Occipital lobe (tissue), 2 donors: Measurements from ENCODE around the gene DBNL. TPM values are rescaled to one million over a fixed set of nuclear protein-coding genes. Genes with fewer than 3 reads are reported as not detected.

ENCODE experiments used
- DNase-seq: peaks from one replicate; lab custom pipeline; 2025; lab: John Stamatoyannopoulos, UW
- total RNA-seq: library from RNA; depleted of rRNA; stranded (reverse); fragments of >200 nt; gene quantifications from one replicate; pipeline ENCODE4 v1.2.3, GENCODE V29; 2014

DBNL gene
- total RNA-seq, 1 donor from 2014 or later, result 52.3 TPM

DNA sequence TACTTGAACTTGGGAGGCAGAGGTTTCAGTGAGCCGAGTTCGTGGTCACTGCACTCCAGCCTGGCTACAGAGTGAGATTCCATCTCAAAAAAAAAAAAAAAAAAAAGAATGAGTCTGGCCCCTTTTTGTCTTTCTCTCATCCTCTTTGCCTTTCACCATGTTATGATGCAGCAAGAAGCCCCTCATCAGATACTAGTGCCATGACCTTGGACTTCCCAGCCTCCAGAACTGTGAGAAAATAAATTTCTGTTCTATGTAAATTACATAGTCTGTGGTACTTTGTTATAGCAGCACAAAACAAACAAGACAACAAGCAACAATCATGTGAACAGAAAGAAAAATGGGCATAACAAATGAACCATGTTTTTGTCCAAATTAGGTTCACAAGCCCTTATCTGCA, 2.3 kb upstream of the DBNL start:
- DNase-seq, result no peak

DNA sequence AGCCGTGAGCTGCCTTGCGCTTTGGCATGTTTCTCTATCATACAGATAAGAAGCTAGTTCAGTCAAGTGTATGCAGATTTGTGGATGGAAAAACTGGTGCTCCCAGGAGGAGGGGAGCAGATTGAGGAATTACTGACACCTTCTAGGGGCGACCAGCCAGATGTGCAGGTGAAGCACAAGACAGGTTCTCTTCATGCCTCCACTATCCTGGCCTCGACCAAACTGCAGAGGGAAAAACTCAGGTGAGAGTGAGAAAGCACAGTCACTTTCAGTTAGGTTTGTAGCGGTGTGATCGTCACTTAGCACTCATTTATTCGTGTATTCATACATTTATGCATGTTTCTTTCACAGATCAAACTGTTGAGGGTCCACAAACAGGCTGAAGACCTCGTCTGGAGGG, 600 bp upstream of the DBNL start:
- DNase-seq, result no peak

DNA sequence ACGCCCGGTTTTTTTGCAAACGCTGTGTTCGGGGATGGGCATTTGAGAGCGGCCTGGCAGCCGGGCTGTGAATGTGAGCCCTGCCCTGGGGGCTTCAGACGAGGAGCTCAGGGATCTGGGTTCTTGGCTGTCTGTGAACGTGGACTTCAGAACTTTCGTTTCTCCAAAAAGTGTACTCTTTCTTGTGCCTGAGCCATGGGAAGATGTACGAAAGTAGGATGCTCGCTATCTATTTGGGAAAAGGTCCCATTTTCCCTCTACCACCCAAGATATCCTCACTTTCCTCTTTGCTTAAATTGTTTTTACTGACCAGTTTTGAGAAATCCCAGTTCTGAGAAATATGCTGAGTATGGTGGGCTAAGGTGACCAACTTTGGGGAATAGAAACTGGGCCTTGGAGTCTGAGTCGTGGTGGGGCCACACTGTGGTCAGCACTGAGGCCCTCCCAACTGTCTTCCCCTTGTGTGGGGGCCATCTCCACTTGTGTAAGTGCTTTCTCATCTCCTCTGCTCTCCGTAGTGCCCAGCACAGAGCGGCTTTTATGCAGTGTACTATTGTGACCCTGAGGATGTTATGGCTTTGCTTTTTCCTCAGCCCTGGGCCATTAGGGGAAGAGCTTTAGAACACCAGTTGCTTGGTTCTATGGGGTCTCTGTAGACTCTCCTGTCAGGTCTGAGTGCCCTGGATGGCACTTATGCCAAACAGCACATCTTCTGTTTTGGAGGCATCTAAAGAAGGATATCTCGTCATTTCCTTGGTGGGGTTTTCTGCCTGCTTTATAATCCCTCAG, 918 bp downstream of the DBNL start:
- DNase-seq, result no peak

DNA sequence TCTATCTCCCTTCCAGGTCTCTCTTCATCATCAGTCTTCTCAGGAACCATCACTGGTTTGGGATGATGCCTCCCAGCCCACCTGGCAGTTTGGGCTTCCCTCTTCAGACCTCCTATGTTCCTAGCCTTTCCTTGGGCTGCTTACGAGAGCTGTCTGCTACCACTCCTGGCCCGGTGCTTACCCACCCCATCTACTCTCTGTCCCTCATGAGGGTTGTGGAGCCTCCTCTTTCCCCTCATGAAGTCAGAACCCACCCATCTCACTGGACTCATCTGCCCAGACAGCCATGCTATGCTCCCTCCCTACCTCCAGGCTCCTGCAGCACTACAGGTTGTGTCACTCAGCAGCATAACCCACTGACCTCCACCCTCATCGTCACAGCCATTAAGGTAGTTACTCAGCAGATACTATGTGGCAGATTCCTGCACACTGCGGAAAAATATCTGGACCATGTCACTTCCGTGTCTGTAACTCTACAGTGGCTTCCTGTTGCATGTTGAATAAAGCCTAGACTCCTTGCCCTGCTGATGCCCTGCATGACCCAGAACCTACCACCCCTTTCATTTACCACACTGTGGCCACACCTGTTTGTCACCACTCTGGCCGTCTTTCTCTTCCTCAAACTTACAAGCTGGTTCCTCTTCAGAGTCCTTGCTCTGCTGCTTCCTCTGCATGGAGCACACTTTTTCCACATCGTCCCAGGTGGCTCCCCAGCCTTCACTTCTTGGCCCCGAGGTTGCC, 2.0 kb downstream of the DBNL start:
- DNase-seq, result no peak

DNA sequence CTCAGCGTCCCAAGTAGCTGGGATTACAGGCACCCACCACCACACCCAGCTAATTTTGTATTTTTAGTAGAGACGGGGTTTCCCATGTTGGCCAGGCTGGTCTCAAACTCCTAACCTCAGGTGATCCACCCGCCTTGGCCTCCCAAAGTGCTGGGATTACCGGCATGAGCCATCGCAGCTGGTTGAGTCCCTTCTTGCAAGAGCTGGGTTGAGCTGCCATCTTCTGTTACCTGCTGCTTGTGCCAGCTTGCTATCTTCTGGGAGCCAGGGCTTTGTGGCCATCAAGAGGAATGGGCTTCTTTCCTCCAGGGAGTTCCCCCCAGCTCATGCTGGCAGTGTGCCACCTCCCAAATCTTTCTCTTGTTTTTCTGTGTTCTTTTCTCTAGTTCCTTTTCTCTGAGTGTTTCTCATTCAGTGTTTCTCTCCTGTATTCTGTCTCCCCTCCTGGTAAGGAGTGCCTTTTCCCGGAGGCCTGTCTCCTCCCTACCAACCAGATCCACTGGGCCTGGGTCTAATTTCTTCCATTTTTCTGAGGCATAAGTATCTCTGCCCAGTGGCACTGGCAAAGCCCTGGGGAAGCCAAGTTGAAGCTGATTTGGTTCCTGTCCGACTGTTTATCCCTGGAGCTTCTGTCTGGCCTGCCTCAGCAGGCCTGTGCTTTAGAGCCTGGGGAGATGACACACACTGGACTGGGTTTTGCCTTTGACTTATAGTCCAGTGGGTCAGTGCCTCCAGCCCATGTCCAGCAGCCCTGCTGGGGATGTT, 3.7 kb downstream of the DBNL start:
- no peak for DNase-seq

DNA sequence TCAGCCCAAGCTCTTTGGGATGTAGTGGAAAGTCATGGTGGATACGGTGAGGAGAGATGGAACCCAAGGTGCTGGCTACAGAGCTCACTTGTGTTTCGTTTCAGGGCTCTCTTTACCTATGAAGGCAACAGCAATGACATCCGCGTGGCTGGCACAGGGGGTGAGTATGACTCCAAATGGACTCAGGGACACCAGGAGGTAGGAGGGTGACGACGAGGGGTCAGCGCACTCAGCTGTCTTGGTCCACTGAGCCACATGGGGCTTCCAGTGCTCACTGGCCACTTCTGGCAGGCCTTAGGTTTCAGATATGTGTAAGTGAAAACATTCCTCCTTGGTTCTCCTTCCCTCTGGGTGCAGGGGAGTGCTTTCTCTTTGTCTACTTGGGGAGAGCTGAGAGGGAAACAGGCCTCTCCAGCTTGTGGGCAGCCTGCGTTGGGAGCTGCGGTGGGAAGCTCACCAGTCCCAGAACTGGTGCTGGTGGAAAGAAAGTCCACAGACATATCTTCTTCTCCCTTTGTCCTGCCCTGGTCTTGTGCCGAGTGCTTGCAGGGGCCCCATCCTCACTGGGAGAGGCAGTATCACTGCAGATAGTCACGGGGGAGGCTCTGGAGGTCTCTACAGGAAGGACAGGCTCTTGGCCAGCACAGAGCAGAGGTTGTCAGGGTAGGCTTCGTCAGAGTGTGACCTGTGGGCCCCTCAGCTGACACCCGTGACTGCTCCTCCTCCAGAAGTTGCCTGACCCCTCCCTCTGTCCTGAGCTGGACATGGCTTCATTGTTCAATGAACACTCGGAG, 5.8 kb downstream of the DBNL start:
- DNase-seq, result no peak

DNA sequence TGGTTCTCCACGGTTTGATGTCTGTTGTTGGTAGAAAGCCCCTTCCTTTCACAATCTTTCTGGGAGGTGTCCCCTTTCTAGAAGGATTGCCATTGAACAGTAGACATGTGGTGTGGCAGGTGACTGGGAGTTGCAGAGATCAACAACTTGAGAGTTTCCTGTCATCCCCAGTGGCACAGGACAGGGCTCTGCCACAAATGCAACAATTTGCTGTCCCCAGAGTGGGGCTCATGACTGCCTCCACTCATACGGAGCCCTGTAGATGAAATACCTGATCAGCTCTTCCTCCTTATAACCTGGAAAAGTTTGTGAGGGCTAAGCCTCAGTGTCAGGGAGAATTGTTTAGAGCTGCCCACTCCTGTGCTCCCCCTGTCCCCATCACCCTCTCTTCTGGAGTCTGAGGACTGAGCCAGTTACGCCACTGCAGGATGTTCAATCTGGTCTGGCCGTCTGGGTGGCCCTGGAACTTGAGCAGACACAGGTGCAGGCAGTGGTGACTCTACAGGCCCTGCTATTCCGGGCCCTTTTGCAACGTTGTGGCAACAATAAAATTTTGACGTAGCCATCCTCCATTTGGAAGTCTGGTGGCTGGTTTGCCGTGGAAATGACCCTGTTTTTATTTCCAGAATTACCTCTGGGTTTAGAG, 6.5 kb downstream of the DBNL start:
- DNase-seq, result no peak

DNA sequence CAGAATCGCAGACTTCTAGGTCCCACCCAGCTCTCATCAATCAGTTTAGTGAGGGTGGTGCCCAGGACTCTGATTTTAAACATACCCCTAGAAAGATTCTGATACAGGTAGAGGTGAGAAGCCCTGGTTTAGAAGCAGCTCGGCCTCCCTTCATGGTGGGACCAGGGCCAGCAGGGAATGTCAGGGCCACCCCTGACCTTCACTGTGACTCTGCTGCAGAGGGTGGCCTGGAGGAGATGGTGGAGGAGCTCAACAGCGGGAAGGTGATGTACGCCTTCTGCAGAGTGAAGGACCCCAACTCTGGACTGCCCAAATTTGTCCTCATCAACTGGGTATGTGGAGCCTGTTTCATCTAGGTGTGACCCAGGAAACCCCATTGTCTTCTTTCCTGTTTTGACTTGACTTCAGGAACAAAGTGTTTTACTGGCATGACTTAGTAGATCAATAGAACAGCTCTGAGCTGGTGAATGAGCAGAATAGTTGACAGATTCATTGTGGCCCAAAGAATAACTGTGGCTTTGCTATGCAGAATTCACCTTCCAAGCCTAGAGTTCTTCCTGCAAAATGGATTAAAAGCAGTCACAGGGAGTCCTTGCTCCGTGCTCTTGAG, 7.2 kb downstream of the DBNL start:
- DNase-seq, result no peak

DNA sequence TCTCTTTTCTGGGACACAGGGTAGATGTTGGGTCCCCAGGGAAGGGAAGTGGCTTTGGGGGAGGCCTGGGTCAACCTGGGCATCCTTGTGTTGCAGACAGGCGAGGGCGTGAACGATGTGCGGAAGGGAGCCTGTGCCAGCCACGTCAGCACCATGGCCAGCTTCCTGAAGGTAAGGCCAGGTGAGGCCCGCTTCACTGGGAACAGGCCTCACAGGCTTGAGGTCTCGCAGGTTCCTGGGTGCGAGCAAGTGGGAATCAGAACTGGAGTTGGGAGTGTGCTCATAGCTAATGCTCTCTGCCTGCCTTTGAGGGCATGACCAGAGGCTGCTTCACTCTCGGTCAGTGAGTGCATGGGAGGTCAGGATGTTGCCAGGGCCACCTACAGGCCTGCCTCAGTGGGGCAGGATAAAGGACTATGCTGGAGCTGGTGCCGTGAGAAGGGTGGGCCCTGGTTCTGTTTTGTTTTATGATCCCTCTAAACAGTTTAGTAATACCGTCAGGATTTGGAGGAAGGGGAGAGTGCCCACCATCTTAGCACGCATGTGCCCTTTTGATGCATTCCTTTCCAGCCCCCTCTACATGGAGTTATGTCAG, 8.4 kb downstream of the DBNL start:
- DNase-seq, result no peak

DNA sequence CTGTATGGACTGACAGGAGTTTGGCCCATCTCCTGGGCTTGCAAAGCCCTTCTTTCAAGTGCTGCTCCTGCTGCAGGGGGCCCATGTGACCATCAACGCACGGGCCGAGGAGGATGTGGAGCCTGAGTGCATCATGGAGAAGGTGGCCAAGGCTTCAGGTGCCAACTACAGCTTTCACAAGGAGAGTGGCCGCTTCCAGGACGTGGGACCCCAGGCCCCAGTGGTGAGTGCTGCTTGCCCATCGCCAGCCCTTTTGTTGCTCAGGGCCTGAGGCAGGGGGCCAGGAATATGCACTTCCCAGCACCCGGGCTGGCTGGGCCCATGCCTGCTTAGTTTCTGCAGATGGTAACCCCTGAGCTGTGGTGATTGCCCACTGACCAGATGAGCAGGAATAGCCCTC, 12.2 kb downstream of the DBNL start:
- DNase-seq, result no peak

DNA sequence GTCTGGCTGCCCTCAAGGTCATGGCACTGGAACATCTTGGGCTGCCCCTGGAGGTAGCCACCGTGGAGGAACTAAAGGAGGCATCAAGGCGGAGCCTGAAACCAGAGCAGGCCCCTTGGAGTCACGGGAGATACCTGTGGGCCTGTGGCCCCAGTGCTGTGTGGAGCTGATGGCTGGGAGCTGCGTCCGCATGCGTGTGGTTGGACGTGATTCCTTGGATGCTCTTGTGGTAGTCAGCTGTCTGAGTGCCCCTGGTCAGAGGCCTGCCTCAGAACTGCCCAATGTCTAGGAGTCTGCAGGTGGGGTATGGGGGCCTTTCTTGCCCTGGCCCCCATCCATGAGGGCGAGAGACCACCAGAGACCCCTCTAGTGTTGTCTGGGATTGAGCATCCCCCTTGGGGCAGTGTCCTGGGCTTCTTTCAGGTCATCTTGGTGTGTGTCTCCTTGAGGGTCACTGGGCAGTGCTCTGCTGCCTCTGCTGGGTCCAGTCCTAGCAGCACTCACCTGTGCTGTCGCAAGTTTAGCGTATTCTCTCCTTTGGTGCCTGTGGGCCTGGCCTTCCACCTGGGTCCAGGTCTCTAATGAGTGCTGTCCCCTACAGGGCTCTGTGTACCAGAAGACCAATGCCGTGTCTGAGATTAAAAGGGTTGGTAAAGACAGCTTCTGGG, 12.8 kb downstream of the DBNL start:
- DNase-seq, result no peak

DNA sequence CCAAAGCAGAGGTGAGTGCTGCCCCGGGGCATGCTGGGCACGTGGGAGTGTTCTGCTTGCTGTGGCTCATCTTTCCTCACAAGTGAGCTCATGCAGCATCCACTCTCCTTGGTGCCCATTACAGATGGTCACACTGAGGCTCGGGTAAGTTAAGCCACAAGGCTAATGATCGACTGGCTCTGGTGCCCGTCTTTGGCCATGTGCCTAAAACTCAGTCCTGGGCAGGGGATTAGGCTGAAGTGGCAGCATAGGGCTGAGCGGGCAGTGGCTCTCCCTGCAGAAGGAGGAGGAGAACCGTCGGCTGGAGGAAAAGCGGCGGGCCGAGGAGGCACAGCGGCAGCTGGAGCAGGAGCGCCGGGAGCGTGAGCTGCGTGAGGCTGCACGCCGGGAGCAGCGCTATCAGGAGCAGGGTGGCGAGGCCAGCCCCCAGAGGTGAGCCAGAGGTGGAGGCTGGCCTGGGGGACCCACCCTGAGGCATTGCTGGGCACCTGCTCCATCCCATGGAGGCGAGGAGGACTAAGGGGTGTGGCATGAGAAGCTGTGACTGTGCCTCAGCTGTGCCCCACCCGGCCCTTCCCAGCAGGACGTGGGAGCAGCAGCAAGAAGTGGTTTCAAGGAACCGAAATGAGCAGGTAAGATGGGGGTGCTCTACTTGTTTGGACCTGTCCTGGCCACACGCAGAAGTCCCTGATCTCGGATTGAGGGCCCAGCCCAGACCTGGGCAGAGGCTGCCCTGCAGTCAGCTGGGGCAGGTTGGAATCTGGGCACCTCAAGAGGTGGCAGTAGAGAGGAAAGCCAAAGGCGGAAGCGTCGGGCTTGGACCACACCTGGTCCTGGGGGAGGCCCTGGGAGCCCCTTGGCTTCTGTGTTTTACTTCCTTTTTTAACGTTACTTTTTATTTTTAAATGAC, 13.6 kb downstream of the DBNL start:
- no peak for DNase-seq

DNA sequence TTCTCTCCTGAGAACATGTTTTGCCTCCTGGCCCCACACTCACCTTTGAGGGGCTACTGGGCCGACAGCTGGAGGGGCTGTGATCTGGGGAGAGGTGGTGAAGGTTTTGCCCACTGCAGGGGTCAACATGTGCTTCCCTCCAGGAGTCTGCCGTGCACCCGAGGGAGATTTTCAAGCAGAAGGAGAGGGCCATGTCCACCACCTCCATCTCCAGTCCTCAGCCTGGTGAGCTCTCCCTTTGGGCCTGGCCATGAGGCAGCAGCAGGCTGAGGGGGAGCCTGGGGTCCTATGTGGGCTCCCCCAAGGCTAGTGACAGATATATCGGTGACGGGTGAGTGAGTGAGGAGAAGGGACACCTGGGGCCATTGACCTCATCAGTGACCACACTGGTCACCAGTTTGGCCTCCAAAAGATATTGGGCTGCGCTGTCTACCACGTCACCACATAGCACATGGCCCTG, 14.3 kb downstream of the DBNL start:
- DNase-seq, result no peak

DNA sequence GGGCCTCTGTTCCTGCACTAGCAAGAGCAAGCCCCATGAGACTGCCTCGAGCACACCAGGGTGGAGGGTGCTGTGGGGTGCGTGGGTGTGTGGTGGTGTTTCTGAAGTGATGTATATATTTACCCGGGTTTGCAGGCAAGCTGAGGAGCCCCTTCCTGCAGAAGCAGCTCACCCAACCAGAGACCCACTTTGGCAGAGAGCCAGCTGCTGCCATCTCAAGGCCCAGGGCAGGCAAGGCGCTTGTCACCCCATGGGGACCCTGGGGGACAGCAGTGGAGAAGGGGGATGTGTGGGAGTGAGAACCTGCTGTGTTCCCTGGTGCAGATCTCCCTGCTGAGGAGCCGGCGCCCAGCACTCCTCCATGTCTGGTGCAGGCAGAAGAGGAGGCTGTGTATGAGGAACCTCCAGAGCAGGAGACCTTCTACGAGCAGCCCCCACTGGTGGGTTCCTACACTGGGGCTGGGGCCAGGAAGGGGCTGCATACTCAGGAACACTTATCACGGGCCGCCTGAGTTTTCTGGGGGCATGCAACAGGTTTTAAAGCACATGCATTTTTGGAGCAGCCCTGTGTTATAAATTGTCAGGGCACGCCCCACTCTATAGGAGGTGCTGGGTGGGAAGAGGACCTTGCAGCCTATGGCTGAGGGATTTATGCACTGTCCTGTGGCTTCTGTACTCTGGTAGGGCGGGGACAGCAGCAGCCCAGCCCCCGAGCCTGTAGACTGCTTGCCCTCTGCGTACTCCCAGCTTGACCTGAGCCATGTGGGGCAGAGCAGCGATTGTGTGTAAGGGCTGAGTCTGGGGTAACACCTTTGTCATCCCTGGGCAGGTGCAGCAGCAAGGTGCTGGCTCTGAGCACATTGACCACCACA, 15.0 kb downstream of the DBNL start:
- no peak for DNase-seq

DNA sequence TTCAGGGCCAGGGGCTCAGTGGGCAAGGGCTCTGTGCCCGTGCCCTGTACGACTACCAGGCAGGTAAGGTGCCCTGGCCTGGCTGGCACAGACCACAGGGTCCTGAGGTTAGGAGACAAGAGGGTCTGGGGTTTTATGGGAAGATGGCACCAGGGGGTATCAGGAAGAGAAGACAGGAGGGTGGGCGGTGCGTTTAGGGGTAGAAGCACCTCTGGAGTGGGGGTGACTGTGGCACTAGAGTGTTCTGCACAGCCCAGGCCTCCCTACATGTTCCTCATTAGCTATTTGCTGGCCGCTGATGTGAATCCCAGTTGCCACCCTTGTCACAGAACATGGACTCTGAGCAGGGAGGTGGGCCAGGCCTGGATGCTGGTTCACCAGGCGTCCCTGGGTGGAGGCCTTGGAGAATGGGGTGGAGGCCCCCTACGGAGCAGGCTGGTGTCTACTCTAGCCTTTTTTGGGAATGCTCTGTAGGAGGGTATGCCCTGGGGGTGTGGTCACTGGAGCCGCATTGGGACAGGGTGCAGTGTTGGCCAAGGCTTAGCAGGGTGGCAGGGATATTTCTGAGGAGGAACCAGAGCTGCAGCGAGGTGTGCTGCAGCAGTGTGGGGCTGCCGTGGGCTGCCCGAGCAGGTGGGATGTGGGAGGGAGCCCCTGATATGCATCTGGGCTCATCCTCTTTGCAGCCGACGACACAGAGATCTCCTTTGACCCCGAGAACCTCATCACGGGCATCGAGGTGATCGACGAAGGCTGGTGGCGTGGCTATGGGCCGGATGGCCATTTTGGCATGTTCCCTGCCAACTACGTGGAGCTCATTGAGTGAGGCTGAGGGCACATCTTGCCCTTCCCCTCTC, 15.8 kb downstream of the DBNL start:
- DNase-seq, result no peak

DNA sequence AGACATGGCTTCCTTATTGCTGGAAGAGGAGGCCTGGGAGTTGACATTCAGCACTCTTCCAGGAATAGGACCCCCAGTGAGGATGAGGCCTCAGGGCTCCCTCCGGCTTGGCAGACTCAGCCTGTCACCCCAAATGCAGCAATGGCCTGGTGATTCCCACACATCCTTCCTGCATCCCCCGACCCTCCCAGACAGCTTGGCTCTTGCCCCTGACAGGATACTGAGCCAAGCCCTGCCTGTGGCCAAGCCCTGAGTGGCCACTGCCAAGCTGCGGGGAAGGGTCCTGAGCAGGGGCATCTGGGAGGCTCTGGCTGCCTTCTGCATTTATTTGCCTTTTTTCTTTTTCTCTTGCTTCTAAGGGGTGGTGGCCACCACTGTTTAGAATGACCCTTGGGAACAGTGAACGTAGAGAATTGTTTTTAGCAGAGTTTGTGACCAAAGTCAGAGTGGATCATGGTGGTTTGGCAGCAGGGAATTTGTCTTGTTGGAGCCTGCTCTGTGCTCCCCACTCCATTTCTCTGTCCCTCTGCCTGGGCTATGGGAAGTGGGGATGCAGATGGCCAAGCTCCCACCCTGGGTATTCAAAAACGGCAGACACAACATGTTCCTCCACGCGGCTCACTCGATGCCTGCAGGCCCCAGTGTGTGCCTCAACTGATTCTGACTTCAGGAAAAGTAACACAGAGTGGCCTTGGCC, 16.6 kb downstream of the DBNL start:
- no peak for DNase-seq
